Hematopoietic multipotent progenitor cell treated with erythropoietin and hydrocortisone succinate and interleukin-3 and kit ligand, for 15 days (in vitro differentiated cells): ENCODE measurements around the gene EHD4.

Experiments
- DNase-seq: peaks from one replicate; pipeline ENCODE4 v3.0.0-alpha.2; 2015; ENCODE audit warnings: low spot score

The EHD4 gene

GRCh38 chr15:41972253-41973242 lies at the start of gene EHD4:
TSS of gene EHD4 (minus strand) at chr15:41972557. CDS start at chr15:41972494, 63 bp downstream.
- DNase-seq, result peak; percentile 97

GRCh38 chr15:42021593-42021992 lies 49.2 kb upstream of the EHD4 start:
- no peak for DNase-seq

- no peak for DNase-seq
Measured at GRCh38 chr15:42020713-42021273, 48.4 kb upstream of the EHD4 start, which contains the start of gene PLA2G4E. TSS of gene PLA2G4E (minus strand) at chr15:42021042. CDS start at chr15:42021030, 12 bp downstream.

GRCh38 chr15:42018306-42019224 lies 46.2 kb upstream of the EHD4 start:
- no peak for DNase-seq

- DNase-seq, result no peak
Measured at GRCh38 chr15:42016971-42017370, 44.6 kb upstream of the EHD4 start.

- DNase-seq, result no peak
Measured at GRCh38 chr15:42014406-42014805, 42.0 kb upstream of the EHD4 start.

GRCh38 chr15:42012928-42013482 lies 40.6 kb upstream of the EHD4 start:
- no peak for DNase-seq

- DNase-seq, result no peak
Measured at GRCh38 chr15:42012241-42012640, 39.9 kb upstream of the EHD4 start.

GRCh38 chr15:42011074-42011473 lies 38.7 kb upstream of the EHD4 start:
- DNase-seq, result no peak

- DNase-seq, result no peak
Measured at GRCh38 chr15:42010434-42010833, 38.1 kb upstream of the EHD4 start.

- no peak for DNase-seq
Measured at GRCh38 chr15:42009474-42009873, 37.1 kb upstream of the EHD4 start.

GRCh38 chr15:42009022-42009421 lies 36.7 kb upstream of the EHD4 start:
- DNase-seq, result no peak

GRCh38 chr15:42007386-42007785 lies 35.0 kb upstream of the EHD4 start:
- DNase-seq, result no peak

GRCh38 chr15:42002333-42002732 lies 30.0 kb upstream of the EHD4 start:
- DNase-seq, result no peak

- no peak for DNase-seq
Measured at GRCh38 chr15:42001236-42001635, 28.9 kb upstream of the EHD4 start.

GRCh38 chr15:41999290-42000285 lies 27.2 kb upstream of the EHD4 start:
- DNase-seq, result no peak

GRCh38 chr15:41997845-41998244 lies 25.5 kb upstream of the EHD4 start:
- DNase-seq, result no peak

GRCh38 chr15:41996921-41997592 lies 24.7 kb upstream of the EHD4 start:
- DNase-seq, result no peak

- DNase-seq, result no peak
Measured at GRCh38 chr15:41996376-41996775, 24.0 kb upstream of the EHD4 start.

GRCh38 chr15:41995476-41995855 lies 23.1 kb upstream of the EHD4 start:
- DNase-seq, result no peak
